ENCODE measurements around the gene CPNE5.
"Not testable (repeated sequence)": the region's sequence is repeated elsewhere in the genome, so short reads cannot be mapped to it uniquely, and the experiment has no call there.

CPNE5 gene

GRCh38 chr6:36813047-36813446 is 26.2 kb downstream of the CPNE5 start:
- DNase-seq, result not testable (repeated sequence)

DNA sequence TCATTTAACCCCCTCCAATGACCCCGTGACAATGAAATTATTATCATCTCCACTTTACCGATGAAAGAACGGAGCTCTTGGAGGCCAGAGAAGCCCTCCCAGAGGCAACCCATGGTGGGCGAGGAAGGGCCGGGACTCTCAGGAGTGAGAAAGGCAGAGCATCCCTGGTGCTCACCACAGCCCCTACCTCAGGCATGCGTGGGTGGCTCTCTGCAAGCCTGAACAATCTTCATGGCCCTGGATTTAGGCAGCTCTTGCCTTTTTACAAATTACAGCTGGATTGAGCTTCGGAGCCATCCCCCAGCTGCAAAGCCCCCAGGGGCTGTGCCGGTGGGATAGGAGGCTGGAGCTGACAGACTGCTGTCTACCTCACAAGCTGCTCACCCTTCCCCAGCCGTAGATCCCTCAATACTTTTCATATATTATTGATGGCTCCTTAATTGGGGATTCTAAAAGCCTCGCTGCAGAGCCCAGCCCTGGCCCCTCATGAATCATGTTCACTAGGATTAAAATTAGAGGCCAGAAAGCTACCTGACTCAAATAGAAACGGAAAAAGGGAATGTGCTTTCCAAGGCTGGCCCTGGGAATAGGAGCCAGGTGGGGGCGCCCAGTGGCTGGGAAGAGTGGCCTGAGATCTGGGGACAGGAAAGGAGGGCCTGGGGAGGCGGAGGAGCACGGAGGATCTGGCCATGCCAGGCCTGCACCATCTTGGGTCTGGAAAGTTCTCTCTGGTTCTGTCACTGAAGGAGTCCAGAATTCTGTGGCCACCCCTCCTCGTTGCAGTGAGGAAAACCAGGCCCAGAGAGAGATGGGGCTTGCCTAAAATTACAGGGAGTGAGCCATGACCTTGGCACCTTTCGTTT is 29.1 kb downstream of the CPNE5 start:
- DNase-seq, result no peak

GRCh38 chr6:36809156-36809555 is 30.1 kb downstream of the CPNE5 start:
- no peak for DNase-seq

DNA sequence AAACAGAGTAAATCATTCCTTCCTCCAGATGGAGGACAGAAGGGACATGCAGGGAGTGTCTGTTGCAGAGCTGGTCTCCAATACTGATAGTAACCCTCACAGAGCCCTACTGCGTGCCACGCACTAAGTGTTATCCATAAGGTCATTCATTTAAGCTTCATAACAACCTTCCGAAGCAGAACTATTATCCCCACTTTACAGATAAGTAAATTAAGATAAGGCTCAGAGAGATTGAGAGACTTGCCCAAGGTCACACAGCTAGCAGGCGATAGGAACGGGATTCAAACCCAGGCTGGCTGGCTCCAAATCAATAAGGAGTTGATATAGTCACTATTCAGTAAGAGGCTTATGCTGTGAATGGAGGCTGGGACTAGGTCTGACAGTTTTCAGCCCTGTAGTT is 30.6 kb downstream of the CPNE5 start:
- DNase-seq, result no peak

- no peak for DNase-seq
These were observed 31.5 kb downstream of the CPNE5 start for GRCh38 chr6:36807750-36808149.

GRCh38 chr6:36807143-36807542 is 32.1 kb downstream of the CPNE5 start:
- DNase-seq, result no peak

DNA sequence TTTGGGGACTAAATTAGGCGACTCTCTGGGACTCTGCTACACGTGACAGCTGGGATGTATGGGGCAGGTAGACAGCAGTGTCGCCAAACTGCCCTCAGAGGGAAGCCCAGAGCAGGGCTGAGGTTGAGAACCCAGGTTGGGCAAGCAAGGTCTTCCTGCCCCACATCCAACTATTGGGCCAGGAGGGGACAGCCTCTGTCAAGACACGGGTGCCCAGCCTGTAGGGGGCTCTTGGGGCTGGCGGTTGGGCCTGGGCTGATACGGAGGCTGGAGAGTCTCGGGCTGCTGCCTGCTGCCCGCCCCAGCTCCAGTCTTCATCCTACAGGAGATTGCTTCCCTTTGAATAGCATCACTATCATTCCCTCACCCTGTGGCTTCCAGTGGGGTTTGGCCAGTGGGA is 33.3 kb downstream of the CPNE5 start:
- DNase-seq, result no peak

- DNase-seq, result no peak
These were observed 34.0 kb downstream of the CPNE5 start for GRCh38 chr6:36805096-36805797.

DNA sequence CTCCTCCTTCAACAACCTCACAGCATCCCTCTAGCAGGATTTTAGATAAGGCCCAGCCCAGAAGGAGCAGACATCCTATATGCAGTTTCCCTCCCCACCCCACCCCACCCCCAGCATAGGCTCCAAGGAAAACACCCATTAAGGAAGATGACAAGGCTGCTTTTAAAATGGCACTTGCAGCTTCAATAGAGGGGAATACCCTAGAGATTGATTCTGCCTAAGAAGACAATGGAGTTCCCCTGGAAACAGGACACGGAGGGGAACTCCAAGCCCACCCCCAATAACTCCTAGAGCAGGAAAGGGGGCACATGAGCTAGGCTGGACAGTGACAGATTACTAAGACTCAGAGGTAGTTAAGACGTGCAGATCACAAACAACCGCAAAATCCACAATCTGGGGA is 34.7 kb downstream of the CPNE5 start:
- no peak for DNase-seq

DNA sequence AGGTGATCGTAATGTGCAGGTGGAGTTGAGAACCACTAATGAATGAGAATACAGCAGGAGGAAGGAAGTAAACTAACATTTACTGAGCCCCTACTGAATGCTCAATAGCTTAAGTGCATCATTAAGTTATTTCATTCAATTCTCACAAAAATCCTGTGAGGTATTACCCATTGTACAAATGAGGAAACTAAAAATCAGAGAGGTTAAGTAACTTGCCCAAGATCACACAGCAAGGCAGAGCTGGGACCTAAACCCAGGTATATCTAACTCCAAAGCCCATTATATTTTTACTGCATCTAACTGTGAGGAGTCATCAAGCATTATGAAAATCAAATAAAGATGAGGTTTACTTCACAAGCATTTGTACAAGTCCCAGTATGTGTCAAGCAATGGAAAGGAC is 35.3 kb downstream of the CPNE5 start:
- DNase-seq, result no peak

- no peak for DNase-seq
These were observed 35.8 kb downstream of the CPNE5 start for GRCh38 chr6:36803482-36803881.

GRCh38 chr6:36800223-36801076 is 38.8 kb downstream of the CPNE5 start:
- DNase-seq, result no peak

DNA sequence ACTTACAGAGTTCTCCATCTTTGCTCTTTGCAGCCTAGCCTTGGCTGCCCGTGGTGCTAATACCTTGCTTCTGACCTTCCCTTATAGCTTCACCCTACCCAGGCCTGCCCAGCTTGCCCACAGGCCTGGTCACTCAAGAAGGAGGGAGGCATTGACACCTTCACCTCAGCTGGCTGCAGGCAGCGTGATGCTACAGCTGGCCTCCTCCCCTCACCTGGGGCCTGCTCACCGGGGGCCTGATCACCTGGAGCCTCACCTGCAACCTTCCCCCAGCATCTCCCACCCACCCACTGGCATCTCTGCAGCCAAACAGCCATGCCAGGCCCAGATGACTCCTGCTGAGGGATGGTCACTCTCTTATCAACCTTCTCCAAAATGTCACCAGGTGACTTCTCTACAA is 40.4 kb downstream of the CPNE5 start:
- DNase-seq, result no peak

DNA sequence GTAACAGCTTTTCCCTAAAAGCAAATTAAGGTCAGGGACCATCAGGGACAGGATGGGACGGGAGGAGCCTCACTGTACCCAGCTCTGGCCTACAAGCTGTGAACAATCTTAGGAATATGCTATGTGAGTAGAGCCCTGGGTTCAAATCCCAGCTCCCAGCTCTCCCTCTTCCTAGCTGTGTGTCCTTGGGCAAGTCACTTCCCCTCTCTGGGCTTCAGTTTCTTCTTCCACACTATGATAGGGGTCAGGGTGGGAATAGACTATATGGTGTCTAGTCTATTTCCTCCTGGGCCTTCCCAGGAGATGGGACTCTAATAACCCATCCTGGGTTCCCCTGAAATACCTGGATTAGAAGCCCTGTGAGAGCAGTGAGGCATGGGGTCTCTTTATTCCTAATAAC is 41.6 kb downstream of the CPNE5 start:
- DNase-seq, result no peak

DNA sequence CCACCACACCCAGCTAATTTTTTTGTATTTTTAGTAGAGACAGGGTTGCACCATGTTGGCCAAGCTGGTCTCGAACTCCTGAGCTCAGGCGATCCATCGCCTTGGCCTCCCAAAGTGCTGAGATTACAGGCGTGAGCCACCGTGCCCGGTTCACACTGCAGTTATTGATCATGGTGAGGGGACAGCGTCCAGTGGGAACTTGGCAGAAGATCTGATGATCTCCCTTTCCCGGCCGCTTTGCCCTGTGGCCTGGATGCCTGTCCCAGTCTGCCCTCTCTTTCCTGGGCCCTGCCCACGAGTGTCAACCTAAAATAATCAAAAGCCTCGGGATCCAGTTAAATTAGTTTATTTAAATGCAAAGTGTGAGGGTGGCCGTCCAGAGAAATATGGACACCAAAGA is 42.2 kb downstream of the CPNE5 start:
- DNase-seq, result no peak

- no peak for DNase-seq
These were observed 44.6 kb downstream of the CPNE5 start for GRCh38 chr6:36794713-36795065.

- DNase-seq, result no peak
These were observed 45.1 kb downstream of the CPNE5 start for GRCh38 chr6:36793913-36794712.

- no peak for DNase-seq
These were observed 45.8 kb downstream of the CPNE5 start for GRCh38 chr6:36793296-36793912.

DNA sequence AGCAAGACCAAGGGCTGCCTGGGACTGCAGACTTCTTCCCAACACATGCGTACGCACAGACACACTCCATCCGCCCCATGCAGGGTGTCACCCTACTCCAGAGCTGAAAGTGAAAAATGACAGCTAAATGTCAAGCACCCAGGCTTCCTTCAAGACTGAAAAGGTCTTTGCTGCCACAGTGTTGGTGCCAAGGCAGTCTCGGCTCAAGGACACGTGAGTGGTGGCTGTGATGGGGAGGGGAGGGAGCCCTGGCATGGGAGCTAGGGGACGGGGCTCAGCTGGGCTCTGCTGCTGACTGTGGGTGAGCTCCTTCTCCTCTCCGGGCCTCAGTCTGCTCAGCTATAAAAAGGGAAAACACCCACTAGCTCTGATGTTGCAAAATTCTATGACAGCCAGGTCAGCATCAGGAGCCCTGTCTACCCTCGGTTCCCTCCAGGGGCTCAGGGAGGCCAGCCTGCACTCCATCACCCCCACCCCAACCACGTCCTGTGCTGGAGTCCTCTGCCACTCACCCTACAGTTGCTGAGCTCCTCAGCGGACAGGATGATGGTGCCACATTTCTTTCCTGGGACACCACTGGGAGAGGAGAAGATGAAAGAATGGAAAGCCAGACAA is 47.6 kb downstream of the CPNE5 start:
- no peak for DNase-seq

- no peak for DNase-seq
These were observed 48.2 kb downstream of the CPNE5 start for GRCh38 chr6:36791085-36791484.

DNA sequence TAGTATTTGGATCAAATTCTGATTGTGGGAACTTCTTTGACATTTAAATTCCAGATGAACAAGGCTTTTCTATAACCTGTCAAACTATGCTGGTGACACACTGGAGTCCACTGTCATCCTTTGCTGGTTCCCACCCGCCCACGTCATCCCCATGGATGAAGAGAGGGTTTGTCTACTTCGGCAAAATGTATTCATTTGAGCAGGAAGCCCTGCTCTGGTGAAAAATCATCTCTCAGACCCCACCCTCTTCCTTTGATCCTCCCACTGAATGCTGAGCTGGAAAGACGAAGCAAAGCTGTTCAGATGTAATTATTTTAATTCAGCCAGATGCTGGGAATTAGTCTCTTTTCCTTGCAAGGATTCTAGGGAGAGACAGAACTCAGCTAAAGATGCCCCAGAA is 50.5 kb downstream of the CPNE5 start:
- no peak for DNase-seq

DNA sequence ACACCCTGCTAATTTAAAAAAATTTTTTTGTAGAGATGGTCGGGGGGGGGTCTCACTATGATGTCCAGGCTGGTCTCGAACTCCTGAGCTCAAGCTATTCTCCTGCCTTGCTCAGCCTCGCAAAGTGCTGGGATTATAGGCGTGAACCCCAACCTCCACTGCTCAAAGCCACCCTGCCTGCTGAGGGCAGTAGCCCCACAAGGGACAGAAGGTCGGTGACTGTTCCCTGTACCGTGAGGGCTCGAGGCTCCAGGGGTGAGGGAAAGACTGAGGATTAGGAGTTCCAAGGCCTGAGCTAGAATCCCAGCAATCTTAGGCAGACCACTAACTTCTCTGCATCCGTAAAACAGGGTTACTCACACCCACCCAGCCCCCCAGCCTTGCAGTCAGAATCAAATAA is 51.1 kb downstream of the CPNE5 start:
- DNase-seq, result no peak

Data from activated CD4-positive, alpha-beta T cell treated with anti-CD3 and anti-CD28 coated beads for 1 hour (primary cell).